BE2C (cell line): ENCODE measurements around the gene TP63.

ENCODE experiments used
- DNase-seq: peaks from one replicate; pipeline ENCODE4 v3.0.0-alpha.2; 2020
- H3K27me3 ChIP-seq: fragments of 250-450 bp; sonication (Bioruptor Pico); 2 replicates; pipeline ENCODE4 v1.5.1; 2020; ENCODE audit warnings: mild to moderate bottlenecking
- H3K36me3 ChIP-seq: fragments of 250-450 bp; sonication (Bioruptor Pico); 2 replicates; pipeline ENCODE4 v1.5.1; 2020; ENCODE audit warnings: mild to moderate bottlenecking
- H3K4me1 ChIP-seq: fragments of 250-450 bp; sonication (Bioruptor Pico); 2 replicates; pipeline ENCODE4 v1.5.1; 2020
- H3K4me3 ChIP-seq: 2 replicates; pipeline ENCODE4 v1.5.1; 2011; ENCODE audit warnings: low read depth, low read length
- H3K9me3 ChIP-seq: fragments of 250-450 bp; sonication (Bioruptor Pico); 2 replicates; pipeline ENCODE4 v1.5.1; 2020
- CTCF ChIP-seq: IDR thresholded peaks from 2 replicates; pipeline ENCODE4 v1.5.1; 2012; ENCODE audit warnings: mild to moderate bottlenecking, low read depth, low read length

The TP63 gene

GRCh38 chr3:189689625-189690024 is 58.4 kb downstream of the TP63 start:
- Histone ChIP-seq H3K9me3 (no peaks in the 10 kb centered on the region), H3K4me1 (no peaks in the 10 kb centered on the region), H3K27me3 (no peaks in the 10 kb centered on the region), H3K36me3 (no peaks in the 10 kb centered on the region), H3K4me3 (no peak overlapping the region)
- TF ChIP-seq CTCF, result no peak
- no peak for DNase-seq

GRCh38 chr3:189690237-189690636 is 59.0 kb downstream of the TP63 start:
- DNase-seq, result no peak
- H3K4me1 ChIP-seq, result no peaks in the 10 kb centered on the region
- TF ChIP-seq CTCF, result no peak
- no peaks in the 10 kb centered on the region for H3K9me3 ChIP-seq
- no peaks in the 10 kb centered on the region for H3K27me3 ChIP-seq
- H3K36me3 ChIP-seq, result no peaks in the 10 kb centered on the region
- no peak overlapping the region for H3K4me3 ChIP-seq

- Histone ChIP-seq H3K36me3 (no peaks in the 10 kb centered on the region), H3K9me3 (no peaks in the 10 kb centered on the region), H3K4me3 (no peak overlapping the region), H3K27me3 (no peaks in the 10 kb centered on the region), H3K4me1 (no peaks in the 10 kb centered on the region)
- no peak for TF ChIP-seq CTCF
- DNase-seq, result no peak
These were observed 59.5 kb downstream of the TP63 start for GRCh38 chr3:189690672-189691071.

GRCh38 chr3:189695400-189695799 is 64.2 kb downstream of the TP63 start:
- TF ChIP-seq CTCF, result no peak
- H3K27me3 ChIP-seq, result no peaks in the 10 kb centered on the region
- no peaks in the 10 kb centered on the region for H3K4me1 ChIP-seq
- no peak overlapping the region for H3K4me3 ChIP-seq
- no peaks in the 10 kb centered on the region for H3K36me3 ChIP-seq
- no peak for DNase-seq
- no peaks in the 10 kb centered on the region for H3K9me3 ChIP-seq

- no peaks in the 10 kb centered on the region for H3K4me1 ChIP-seq
- no peak for DNase-seq
- H3K36me3 ChIP-seq, result no peaks in the 10 kb centered on the region
- no peaks in the 10 kb centered on the region for H3K27me3 ChIP-seq
- H3K9me3 ChIP-seq, result no peaks in the 10 kb centered on the region
- no peak for TF ChIP-seq CTCF
- no peak overlapping the region for H3K4me3 ChIP-seq
These were observed 67.6 kb downstream of the TP63 start for GRCh38 chr3:189698811-189699210.

GRCh38 chr3:189699885-189700284 is 68.7 kb downstream of the TP63 start:
- Histone ChIP-seq H3K27me3 (no peaks in the 10 kb centered on the region), H3K4me1 (no peaks in the 10 kb centered on the region), H3K4me3 (no peak overlapping the region), H3K36me3 (no peaks in the 10 kb centered on the region), H3K9me3 (no peaks in the 10 kb centered on the region)
- no peak for DNase-seq
- TF ChIP-seq CTCF, result no peak
